ENCODE data around the gene TBC1D9B. TPM values are rescaled to one million over a fixed set of nuclear protein-coding genes. Genes with fewer than 3 reads are reported as not detected.

TBC1D9B gene
- polyA plus RNA-seq, 4 donors, result 87.5 to 141 (median 109) TPM

GRCh38 chr5:179823937-179824744 lies 83.6 kb downstream of the TBC1D9B start:
- no peak for DNase-seq (ENCODE audit: low read depth in 4 of 4, low spot score in 2 of 4)

DNA sequence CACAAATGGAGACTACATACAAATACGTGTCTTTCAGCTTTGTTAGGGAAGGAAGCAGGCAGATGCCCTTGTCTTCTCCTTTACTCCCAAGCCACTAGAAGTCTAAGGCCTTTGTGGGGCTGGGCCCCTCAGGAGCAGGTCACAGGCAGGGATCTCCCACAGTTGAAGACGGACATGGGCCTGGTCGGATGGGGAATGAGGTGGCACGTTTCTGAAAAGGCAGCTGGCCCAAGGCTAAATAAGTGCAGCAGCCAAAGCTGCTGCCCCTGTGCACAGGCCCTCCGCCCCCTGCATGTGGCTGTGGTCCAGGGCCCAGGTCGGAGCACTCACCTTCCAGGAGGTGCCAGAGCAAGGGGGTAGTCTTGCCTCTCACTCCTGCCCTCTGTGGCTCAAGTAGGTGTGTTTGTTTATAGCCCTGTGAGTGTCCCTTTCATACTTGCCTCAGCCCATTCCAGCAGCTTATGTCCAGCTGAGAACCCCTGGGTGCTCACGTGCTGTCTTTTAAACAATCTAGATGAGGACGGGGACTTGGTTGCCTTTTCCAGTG lies 85.2 kb downstream of the TBC1D9B start:
- DNase-seq (ENCODE audit: low read depth in 4 of 4, low spot score in 2 of 4), result no peak

GRCh38 chr5:179822059-179822432 lies 85.7 kb downstream of the TBC1D9B start:
- DNase-seq (ENCODE audit: low read depth in 4 of 4, low spot score in 2 of 4), result no peak

GRCh38 chr5:179821298-179822058 lies 86.2 kb downstream of the TBC1D9B start:
- DNase-seq (ENCODE audit: low read depth in 4 of 4, low spot score in 2 of 4), result peak in 2 of 4 donors; percentile 81 to 84

- peak in 1 of 4 donors; percentile 75 for DNase-seq (ENCODE audit: low read depth in 4 of 4, low spot score in 2 of 4)
Measured at GRCh38 chr5:179820483-179821297, 87.0 kb downstream of the TBC1D9B start, which contains the start of gene SQSTM1. SQSTM1 (plus strand) TSS chr5:179820905; CDS start chr5:179820937, 32 bp downstream.

GRCh38 chr5:179820127-179820482 lies 87.6 kb downstream of the TBC1D9B start:
- DNase-seq (ENCODE audit: low read depth in 4 of 4, low spot score in 2 of 4), result no peak

- DNase-seq (ENCODE audit: low read depth in 4 of 4, low spot score in 2 of 4), result no peak
Measured at GRCh38 chr5:179819296-179820126, 88.2 kb downstream of the TBC1D9B start.

DNA sequence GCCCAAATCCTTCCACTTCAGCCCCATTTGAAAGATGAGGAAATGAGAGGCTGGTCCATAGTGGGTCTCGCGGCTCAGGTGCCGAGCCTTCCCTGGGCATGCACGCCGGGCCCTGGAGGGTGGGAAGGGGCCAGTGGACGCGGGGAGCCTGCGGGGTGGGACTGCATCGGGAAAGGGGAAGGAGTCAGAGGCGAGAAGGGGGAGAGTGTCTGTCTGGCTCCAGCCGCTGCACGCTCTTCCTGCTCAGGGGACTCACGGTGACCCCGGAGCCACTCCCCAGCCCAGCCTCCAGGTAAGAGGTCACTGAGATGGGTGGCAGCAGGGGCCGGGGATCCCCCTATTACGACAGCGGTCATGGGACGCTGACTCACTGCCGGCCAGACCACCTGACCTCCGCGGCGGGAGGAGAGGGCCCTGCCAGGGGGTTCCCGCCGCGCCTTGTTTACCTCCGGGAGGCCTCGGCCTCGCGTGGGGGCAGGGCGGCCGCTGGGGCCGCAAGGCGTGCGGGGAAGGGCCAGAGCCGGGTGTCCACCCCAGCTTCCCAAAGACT lies 88.9 kb downstream of the TBC1D9B start:
- DNase-seq (ENCODE audit: low read depth in 4 of 4, low spot score in 2 of 4), result no peak

DNA sequence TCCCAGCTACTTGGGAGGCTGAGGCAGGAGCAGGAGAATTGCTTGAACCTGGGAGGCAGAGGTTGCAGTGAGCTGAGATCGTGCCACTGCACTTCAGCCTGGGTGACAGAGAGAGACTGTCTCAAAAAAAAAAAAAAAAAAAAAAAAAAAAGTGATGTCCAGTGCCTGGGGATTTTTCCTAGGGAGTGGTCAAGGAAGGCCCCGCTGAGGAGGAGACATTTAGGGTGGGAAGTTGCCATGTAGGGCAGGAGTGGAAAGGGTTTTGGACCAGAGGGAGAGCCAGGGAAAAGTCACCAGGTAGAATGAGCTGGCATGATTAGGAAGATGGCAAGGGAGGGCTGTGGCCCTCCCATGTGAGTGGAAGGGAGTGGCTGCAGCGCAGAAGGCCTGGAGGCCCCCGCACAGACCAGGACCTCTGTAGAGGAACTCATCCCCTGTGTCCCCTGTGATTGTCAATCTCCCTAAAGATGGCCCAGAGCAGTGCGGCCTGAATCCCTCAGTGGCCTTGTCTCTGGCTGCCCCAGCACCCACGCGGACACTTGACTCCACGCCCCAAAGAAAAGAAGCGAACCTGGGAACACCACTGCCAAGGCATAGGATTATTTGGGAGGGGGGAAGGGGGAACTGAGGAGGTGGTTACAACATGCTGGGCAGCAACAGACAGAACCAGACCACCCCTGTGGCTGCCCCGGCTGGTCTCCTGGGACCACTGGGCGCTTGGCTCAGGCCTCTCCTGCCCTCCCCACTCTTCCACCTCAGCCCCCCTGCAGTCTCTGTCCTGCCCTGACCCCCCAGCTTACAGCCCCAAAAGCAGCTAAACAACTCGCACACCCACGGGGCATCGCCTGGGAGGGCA lies 89.6 kb downstream of the TBC1D9B start:
- DNase-seq (ENCODE audit: low read depth in 4 of 4, low spot score in 2 of 4), result no peak

GRCh38 chr5:179817470-179817840 lies 90.2 kb downstream of the TBC1D9B start:
- no peak for DNase-seq (ENCODE audit: low read depth in 4 of 4, low spot score in 2 of 4)

DNA sequence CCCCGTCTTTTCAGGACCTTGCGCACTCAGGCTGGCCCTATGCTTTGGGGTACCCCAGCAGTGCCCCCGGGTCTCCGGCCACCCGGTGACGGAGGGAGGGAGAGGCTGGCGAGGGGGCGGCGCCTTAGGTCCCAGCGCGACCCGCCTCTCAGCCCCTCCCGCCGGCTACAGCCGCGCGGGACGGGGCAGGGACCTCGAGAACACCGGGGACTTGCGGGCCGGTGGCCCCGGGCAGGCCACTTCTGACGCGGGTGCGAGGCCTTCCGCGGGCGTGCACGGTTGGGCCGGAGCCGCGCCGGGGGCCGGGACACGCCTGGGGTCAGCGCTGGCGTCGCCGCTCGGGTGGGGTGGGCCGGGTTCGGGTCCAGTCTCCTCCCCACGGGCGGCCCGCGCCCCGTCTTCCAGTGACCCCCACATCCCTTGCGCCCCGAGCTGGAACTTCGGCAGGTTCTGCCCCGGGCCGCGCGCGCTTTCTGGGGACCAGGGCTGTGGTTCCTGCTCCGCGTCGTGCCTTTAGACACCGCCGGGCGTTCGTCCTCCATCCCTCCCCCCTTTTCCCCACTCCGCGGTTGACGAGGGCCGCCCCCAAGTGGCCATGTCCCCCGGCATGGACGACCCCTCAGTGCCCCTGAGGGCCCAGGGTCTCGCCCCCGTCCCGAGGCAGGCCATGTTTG lies 90.8 kb downstream of the TBC1D9B start:
- DNase-seq (ENCODE audit: low read depth in 4 of 4, low spot score in 2 of 4), result no peak

DNA sequence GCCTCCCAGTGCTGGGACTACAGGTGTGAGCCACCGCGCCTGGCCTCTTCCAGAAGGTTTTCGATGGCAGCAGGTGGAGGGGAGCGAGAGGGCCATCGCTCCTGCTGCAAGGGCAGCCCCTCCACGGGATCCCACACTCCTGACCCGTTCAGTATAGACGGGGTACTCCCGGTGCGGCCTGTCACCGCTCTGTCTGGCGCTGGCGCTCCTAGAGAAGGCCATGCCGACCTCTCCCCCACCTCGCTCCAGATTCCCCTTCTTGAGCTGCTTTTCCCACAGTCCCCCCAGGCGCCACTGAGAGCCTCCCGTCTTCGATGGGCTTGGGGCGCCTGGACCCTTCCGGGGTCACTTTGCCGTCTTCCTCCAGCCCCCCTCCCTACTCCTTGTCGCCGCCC lies 91.3 kb downstream of the TBC1D9B start:
- DNase-seq (ENCODE audit: low read depth in 4 of 4, low spot score in 2 of 4), result no peak

DNA sequence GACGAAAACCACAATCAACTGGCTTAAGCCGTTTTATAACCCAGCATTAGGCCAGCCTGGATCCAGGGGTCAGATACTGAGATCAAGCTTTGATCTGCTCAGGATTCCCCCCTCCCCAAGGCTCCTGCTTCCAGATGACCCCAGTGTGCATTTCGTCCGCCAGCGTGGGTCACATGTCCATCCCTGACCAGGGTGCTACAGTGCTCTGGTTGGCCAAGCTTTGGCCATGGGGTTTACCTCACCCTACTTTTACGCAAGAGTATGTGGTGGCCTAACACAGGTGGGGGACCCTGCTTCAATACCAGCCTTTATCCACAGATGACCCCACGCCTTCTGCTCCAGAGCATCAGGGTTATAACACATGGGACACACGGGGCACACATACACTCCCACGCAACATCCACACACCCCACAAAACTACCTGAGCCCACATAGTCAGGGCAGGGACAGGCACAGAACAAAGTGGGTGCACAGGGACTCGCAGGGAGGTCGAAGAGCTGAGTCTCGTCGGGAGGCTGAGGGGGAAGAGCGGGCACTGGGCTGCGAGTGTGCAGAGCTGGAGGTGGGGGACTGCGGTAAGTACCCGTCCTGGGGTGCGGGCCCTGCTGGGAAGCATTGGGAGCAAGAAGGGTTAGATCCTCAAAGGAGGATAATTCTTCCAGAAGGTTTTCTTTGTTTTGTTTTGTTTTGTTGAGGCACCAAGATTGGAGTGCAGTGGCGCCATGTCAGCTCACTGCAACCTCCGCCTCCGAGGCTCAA lies 92.0 kb downstream of the TBC1D9B start:
- no peak for DNase-seq (ENCODE audit: low read depth in 4 of 4, low spot score in 2 of 4)

DNA sequence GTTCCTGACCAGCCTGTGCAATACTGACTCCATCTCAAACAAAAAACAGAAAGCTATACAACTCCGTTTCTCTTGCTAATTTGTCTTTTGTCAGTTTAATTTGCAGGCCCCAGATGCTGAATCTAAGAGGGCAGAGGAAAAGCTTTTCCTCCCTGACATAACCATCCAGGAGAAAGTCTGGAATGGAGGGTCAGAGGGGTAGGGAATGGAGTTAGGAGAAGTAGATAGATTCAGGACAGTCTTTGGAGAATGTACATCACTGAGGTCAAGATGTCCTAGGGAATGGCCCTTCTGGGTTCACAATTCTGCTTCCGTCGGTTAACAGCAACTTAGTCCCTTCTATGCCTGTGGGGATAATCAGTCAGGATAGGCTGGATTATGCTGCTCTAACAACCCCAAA lies 93.6 kb downstream of the TBC1D9B start:
- no peak for DNase-seq (ENCODE audit: low read depth in 4 of 4, low spot score in 2 of 4)

DNA sequence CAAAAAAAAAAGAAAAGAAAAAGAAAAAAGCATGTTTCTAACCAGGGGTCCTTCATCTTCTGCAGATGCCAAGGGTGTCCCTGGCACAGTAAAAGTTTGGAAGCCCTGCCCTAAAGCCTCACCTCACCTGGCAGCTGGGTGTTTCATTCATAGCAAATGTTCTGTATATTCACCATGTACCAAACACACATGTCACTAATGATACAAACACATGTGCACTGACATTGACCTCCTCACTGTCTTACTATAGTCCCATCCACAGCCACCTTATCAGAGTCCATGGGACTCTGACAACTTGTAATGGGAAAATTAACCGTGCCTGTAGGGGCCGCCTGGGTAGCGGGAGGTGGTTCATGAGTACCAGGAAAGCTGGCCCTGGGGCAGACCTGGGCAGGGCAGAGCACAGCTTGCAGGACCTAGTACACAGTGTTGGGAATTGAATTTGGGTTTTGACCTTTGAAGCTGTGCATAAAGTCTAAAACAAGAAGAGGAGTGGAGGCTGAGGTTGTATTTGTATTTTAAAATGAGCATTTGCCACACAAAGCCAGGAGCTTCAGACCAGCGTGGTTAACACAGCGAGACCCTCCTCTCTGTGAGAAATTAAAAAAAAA lies 94.6 kb downstream of the TBC1D9B start:
- no peak for DNase-seq (ENCODE audit: low read depth in 4 of 4, low spot score in 2 of 4)

GRCh38 chr5:179812135-179812825 lies 95.4 kb downstream of the TBC1D9B start:
- no peak for DNase-seq (ENCODE audit: low read depth in 4 of 4, low spot score in 2 of 4)
